ENCODE data around the gene HCRTR1.

DNA sequence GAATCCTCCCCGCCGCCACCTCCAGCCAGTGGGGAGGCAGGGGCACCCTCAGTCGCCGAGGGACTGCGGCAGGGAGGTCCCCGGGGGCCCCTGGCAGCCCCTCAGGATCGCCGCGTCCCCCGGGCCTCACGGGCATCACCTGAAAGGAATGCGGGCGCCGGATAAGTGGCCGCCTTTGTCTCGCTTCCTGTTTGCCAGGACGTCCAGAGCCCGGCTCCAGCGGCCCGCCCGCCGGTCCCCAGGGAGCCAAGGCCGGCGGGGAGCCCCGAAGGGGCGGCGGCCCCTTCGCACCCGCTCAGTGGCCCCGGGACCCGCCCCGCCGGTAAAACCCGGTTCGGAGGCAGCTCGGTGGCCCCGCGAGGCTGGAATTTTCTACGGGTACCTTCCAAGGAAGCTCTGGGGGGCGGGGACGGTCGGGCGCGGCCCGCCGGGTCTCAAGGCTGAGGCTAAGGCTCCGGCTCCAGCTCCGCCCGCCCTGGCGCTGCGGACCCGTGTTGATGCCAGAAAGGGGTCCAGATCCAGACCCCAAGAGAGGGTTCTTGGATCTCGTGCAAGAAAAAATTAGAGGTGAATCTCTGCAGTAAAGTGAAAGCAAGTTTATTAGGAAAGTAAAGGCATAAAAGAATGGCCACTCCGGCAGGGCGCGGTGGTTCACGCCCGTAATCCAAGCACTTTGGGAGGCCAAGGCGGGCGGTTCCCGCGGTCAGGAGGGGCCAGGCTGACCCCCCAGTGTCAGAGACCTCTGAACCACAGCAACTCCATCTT, 28.6 kb upstream of the HCRTR1 start:
- TF ChIP-seq EZH2 (IDR thresholded peaks at IDR 0.05; ENCODE audit: insufficient read depth, poor library complexity, severe bottlenecking) (no peak), EZH2phosphoT487 (IDR thresholded peaks at IDR 0.05; ENCODE audit: insufficient read depth, low read depth) (no peak)

Measured in GM23248 (cell line).